Measurements from ENCODE around the gene APOO.

APOO gene

GRCh38 chrX:23841847-23842522 is 65.8 kb downstream of the APOO start:
- no peak overlapping the region for H3K4me3 ChIP-seq (ENCODE audit: insufficient read depth in 1 of 2, low read depth in 1 of 2, low read length in 2 of 2)
- H3K4me2 ChIP-seq (ENCODE audit: low read length, poor library complexity, severe bottlenecking): no peak overlapping the region
- no peak overlapping the region for H3K9ac ChIP-seq (ENCODE audit: low read length)
- no peak overlapping the region for H2BK15ac ChIP-seq (ENCODE audit: low read depth, poor library complexity, severe bottlenecking)
- no peaks in the 10 kb centered on the region for H3K36me3 ChIP-seq (ENCODE audit: control insufficient read depth in 1 of 2, insufficient read depth in 2 of 2, low read depth in 1 of 2, low read length in 2 of 2)
- no peak overlapping the region for H2BK12ac ChIP-seq (ENCODE audit: low read length in 2 of 2)
- no peak for DNase-seq
- no peak overlapping the region for H3K4ac ChIP-seq (ENCODE audit: low read depth in 1 of 2, low read length in 2 of 2)
- peaks cover 0 to 3% of the 10 kb centered on the region in 2 experiments for H3K27me3 ChIP-seq (ENCODE audit: control insufficient read depth in 1 of 2, insufficient read depth in 1 of 2, low read length in 2 of 2)
- H2AFZ ChIP-seq (ENCODE audit: low read depth, low read length): no peak overlapping the region
- no peak overlapping the region for H3K27ac ChIP-seq (ENCODE audit: low read length, poor library complexity, severe bottlenecking)
- H2BK5ac ChIP-seq (ENCODE audit: low read depth, low read length, poor library complexity, severe bottlenecking): no peak overlapping the region
- H3K18ac ChIP-seq (ENCODE audit: low read depth in 1 of 2, low read length in 2 of 2): no peak overlapping the region
- no peak overlapping the region for H2AK5ac ChIP-seq (ENCODE audit: low read length, severe bottlenecking)
- H4K8ac ChIP-seq (ENCODE audit: low read length): no peak overlapping the region
- no peaks in the 10 kb centered on the region for H3K4me1 ChIP-seq (ENCODE audit: control insufficient read depth, insufficient read depth, low read depth, low read length)
- WGBS: 100% methylated on average over 3 of the region's 4 CpGs
- no peaks in the 10 kb centered on the region for H3K9me3 ChIP-seq (ENCODE audit: control insufficient read depth, low read length)
- no peak overlapping the region for H3K14ac ChIP-seq (ENCODE audit: low read length in 2 of 2)
- H2BK120ac ChIP-seq (ENCODE audit: low read depth, low read length): no peak overlapping the region
- H3K79me1 ChIP-seq (replicated peaks; ENCODE audit: low read length, poor library complexity, severe bottlenecking): peaks cover 1% of the 10 kb centered on the region
- H3K23ac ChIP-seq (ENCODE audit: low read length in 2 of 2): no peak overlapping the region
- H4K91ac ChIP-seq (ENCODE audit: low read length): no peak overlapping the region

- no peak overlapping the region for H3K9ac ChIP-seq (ENCODE audit: low read length)
- H3K9me3 ChIP-seq (ENCODE audit: control insufficient read depth, low read length): no peaks in the 10 kb centered on the region
- H3K23ac ChIP-seq (ENCODE audit: low read length in 2 of 2): no peak overlapping the region
- H3K36me3 ChIP-seq (ENCODE audit: control insufficient read depth in 1 of 2, insufficient read depth in 2 of 2, low read depth in 1 of 2, low read length in 2 of 2): no peaks in the 10 kb centered on the region
- H3K4me3 ChIP-seq (ENCODE audit: insufficient read depth in 1 of 2, low read depth in 1 of 2, low read length in 2 of 2): no peak overlapping the region
- no CpG with 5 or more reads among the region's 3 CpGs for WGBS
- H3K4me1 ChIP-seq (ENCODE audit: control insufficient read depth, insufficient read depth, low read depth, low read length): no peaks in the 10 kb centered on the region
- H3K4me2 ChIP-seq (ENCODE audit: low read length, poor library complexity, severe bottlenecking): no peak overlapping the region
- H2BK12ac ChIP-seq (ENCODE audit: low read length in 2 of 2): no peak overlapping the region
- no peak overlapping the region for H4K91ac ChIP-seq (ENCODE audit: low read length)
- no peak overlapping the region for H3K14ac ChIP-seq (ENCODE audit: low read length in 2 of 2)
- no peak overlapping the region for H3K27ac ChIP-seq (ENCODE audit: low read length, poor library complexity, severe bottlenecking)
- no peak overlapping the region for H2BK15ac ChIP-seq (ENCODE audit: low read depth, poor library complexity, severe bottlenecking)
- no peak overlapping the region for H2AK5ac ChIP-seq (ENCODE audit: low read length, severe bottlenecking)
- H2BK5ac ChIP-seq (ENCODE audit: low read depth, low read length, poor library complexity, severe bottlenecking): no peak overlapping the region
- no peak overlapping the region for H4K8ac ChIP-seq (ENCODE audit: low read length)
- H2AFZ ChIP-seq (ENCODE audit: low read depth, low read length): no peak overlapping the region
- H3K27me3 ChIP-seq (ENCODE audit: control insufficient read depth in 1 of 2, insufficient read depth in 1 of 2, low read length in 2 of 2): peaks cover 0 to 3% of the 10 kb centered on the region in 2 experiments
- peaks cover 1% of the 10 kb centered on the region for H3K79me1 ChIP-seq (replicated peaks; ENCODE audit: low read length, poor library complexity, severe bottlenecking)
- H2BK120ac ChIP-seq (ENCODE audit: low read depth, low read length): no peak overlapping the region
- no peak overlapping the region for H3K18ac ChIP-seq (ENCODE audit: low read depth in 1 of 2, low read length in 2 of 2)
- DNase-seq: no peak
- no peak overlapping the region for H3K4ac ChIP-seq (ENCODE audit: low read depth in 1 of 2, low read length in 2 of 2)
Measured at GRCh38 chrX:23840674-23841073, 67.1 kb downstream of the APOO start.

- H3K27ac ChIP-seq (ENCODE audit: low read length, poor library complexity, severe bottlenecking): no peak overlapping the region
- H2AK5ac ChIP-seq (ENCODE audit: low read length, severe bottlenecking): no peak overlapping the region
- no peak overlapping the region for H3K4me2 ChIP-seq (ENCODE audit: low read length, poor library complexity, severe bottlenecking)
- no peak overlapping the region for H4K8ac ChIP-seq (ENCODE audit: low read length)
- H3K36me3 ChIP-seq (ENCODE audit: control insufficient read depth in 1 of 2, insufficient read depth in 2 of 2, low read depth in 1 of 2, low read length in 2 of 2): no peaks in the 10 kb centered on the region
- no peak overlapping the region for H3K4me3 ChIP-seq (ENCODE audit: insufficient read depth in 1 of 2, low read depth in 1 of 2, low read length in 2 of 2)
- H3K27me3 ChIP-seq (ENCODE audit: control insufficient read depth in 1 of 2, insufficient read depth in 1 of 2, low read length in 2 of 2): peaks cover 0 to 3% of the 10 kb centered on the region in 2 experiments
- 94% methylated on average over 1 of the region's 1 CpG for WGBS
- no peak overlapping the region for H2BK120ac ChIP-seq (ENCODE audit: low read depth, low read length)
- no peak overlapping the region for H3K14ac ChIP-seq (ENCODE audit: low read length in 2 of 2)
- H3K9me3 ChIP-seq (ENCODE audit: control insufficient read depth, low read length): no peaks in the 10 kb centered on the region
- H2BK12ac ChIP-seq (ENCODE audit: low read length in 2 of 2): no peak overlapping the region
- no peak overlapping the region for H2BK15ac ChIP-seq (ENCODE audit: low read depth, poor library complexity, severe bottlenecking)
- H2AFZ ChIP-seq (ENCODE audit: low read depth, low read length): no peak overlapping the region
- no peak overlapping the region for H3K18ac ChIP-seq (ENCODE audit: low read depth in 1 of 2, low read length in 2 of 2)
- peaks cover 1% of the 10 kb centered on the region for H3K79me1 ChIP-seq (replicated peaks; ENCODE audit: low read length, poor library complexity, severe bottlenecking)
- no peak overlapping the region for H4K91ac ChIP-seq (ENCODE audit: low read length)
- no peak for DNase-seq
- H3K4ac ChIP-seq (ENCODE audit: low read depth in 1 of 2, low read length in 2 of 2): no peak overlapping the region
- H3K4me1 ChIP-seq (ENCODE audit: control insufficient read depth, insufficient read depth, low read depth, low read length): no peaks in the 10 kb centered on the region
- no peak overlapping the region for H3K9ac ChIP-seq (ENCODE audit: low read length)
- no peak overlapping the region for H2BK5ac ChIP-seq (ENCODE audit: low read depth, low read length, poor library complexity, severe bottlenecking)
- no peak overlapping the region for H3K23ac ChIP-seq (ENCODE audit: low read length in 2 of 2)
Measured at GRCh38 chrX:23838953-23839352, 68.8 kb downstream of the APOO start.

- no peaks in the 10 kb centered on the region for H3K36me3 ChIP-seq (ENCODE audit: control insufficient read depth in 1 of 2, insufficient read depth in 2 of 2, low read depth in 1 of 2, low read length in 2 of 2)
- no peak overlapping the region for H3K14ac ChIP-seq (ENCODE audit: low read length in 2 of 2)
- H3K4ac ChIP-seq (ENCODE audit: low read depth in 1 of 2, low read length in 2 of 2): no peak overlapping the region
- H3K27me3 ChIP-seq (ENCODE audit: control insufficient read depth in 1 of 2, insufficient read depth in 1 of 2, low read length in 2 of 2): no peaks in the 10 kb centered on the region
- H2AK5ac ChIP-seq (ENCODE audit: low read length, severe bottlenecking): no peak overlapping the region
- no peak overlapping the region for H2AFZ ChIP-seq (ENCODE audit: low read depth, low read length)
- H4K91ac ChIP-seq (ENCODE audit: low read length): no peak overlapping the region
- no peak overlapping the region for H3K23ac ChIP-seq (ENCODE audit: low read length in 2 of 2)
- H2BK5ac ChIP-seq (ENCODE audit: low read depth, low read length, poor library complexity, severe bottlenecking): no peak overlapping the region
- H3K4me3 ChIP-seq (ENCODE audit: insufficient read depth in 1 of 2, low read depth in 1 of 2, low read length in 2 of 2): no peak overlapping the region
- no peak overlapping the region for H3K27ac ChIP-seq (ENCODE audit: low read length, poor library complexity, severe bottlenecking)
- no peak overlapping the region for H3K9ac ChIP-seq (ENCODE audit: low read length)
- no peaks in the 10 kb centered on the region for H3K9me3 ChIP-seq (ENCODE audit: control insufficient read depth, low read length)
- no peak overlapping the region for H2BK12ac ChIP-seq (ENCODE audit: low read length in 2 of 2)
- H3K18ac ChIP-seq (ENCODE audit: low read depth in 1 of 2, low read length in 2 of 2): no peak overlapping the region
- no peak overlapping the region for H2BK15ac ChIP-seq (ENCODE audit: low read depth, poor library complexity, severe bottlenecking)
- 100% methylated on average over 1 of the region's 1 CpG for WGBS
- no peak overlapping the region for H4K8ac ChIP-seq (ENCODE audit: low read length)
- no peak for DNase-seq
- H3K4me2 ChIP-seq (ENCODE audit: low read length, poor library complexity, severe bottlenecking): no peak overlapping the region
- no peaks in the 10 kb centered on the region for H3K79me1 ChIP-seq (replicated peaks; ENCODE audit: low read length, poor library complexity, severe bottlenecking)
- H2BK120ac ChIP-seq (ENCODE audit: low read depth, low read length): no peak overlapping the region
- H3K4me1 ChIP-seq (ENCODE audit: control insufficient read depth, insufficient read depth, low read depth, low read length): no peaks in the 10 kb centered on the region
Measured at GRCh38 chrX:23832721-23833120, 75.0 kb downstream of the APOO start.

Measured in mesenchymal stem cell (in vitro differentiated cells and primary cell).